ENCODE data around the gene ZNF536. TPM values are rescaled to one million over a fixed set of nuclear protein-coding genes. Genes with fewer than 3 reads are reported as not detected.
"Not testable (repeated sequence)": the region's sequence is repeated elsewhere in the genome, so short reads cannot be mapped to it uniquely, and the experiment has no call there.

The ZNF536 gene
- total RNA-seq, 1 donor, result not detected

DNA sequence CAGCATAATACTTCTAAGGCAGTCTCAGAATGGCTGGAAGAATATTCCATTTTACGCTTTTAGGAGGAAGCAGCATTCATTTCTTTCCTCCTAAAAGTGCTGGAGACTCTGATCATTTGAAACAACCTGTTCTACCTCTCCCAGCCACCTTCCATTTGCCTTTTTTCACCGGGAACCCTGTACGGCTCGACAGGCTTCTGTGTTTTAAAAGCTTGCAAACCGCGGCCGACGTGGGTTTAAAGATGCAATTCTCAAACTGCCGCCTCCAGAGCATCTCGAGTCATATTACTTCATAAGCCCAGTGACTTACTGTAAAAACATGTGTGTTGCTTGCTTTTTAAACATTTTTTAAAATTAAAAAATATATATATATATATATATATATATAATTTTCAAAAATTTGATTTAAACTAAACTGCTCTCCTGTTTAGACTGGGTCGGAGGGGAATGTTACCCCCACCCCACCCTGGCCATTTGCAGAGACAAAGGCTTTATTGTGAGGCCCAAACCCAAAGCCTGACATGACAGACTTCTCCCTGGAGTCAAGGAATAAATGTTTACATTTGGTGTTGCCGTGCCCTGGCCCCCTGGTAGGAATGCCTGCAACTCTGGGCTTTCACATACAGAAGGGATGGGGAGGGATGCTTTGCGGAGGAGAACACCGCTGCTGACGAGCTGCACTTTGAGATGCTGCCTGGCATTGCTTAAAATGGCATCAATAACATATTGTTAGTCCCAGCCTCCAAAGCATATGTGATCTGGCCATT lies 30.4 kb downstream of the ZNF536 start:
- Histone ChIP-seq H3K4me3 (ENCODE audit: low read length) (no peak overlapping the region), H3K27me3 (ENCODE audit: insufficient read depth, low read length) (peaks cover 3% of the 10 kb centered on the region), H3K9me3 (ENCODE audit: low read depth, low read length) (no peaks in the 10 kb centered on the region), H3K4me1 (ENCODE audit: insufficient read depth, low read length) (no peaks in the 10 kb centered on the region)

GRCh38 chr19:30403203-30403985 lies 31.2 kb downstream of the ZNF536 start:
- peaks cover 3% of the 10 kb centered on the region for H3K27me3 ChIP-seq (ENCODE audit: insufficient read depth, low read length)
- H3K4me1 ChIP-seq (ENCODE audit: insufficient read depth, low read length), result no peaks in the 10 kb centered on the region
- H3K9me3 ChIP-seq (ENCODE audit: low read depth, low read length), result no peaks in the 10 kb centered on the region

DNA sequence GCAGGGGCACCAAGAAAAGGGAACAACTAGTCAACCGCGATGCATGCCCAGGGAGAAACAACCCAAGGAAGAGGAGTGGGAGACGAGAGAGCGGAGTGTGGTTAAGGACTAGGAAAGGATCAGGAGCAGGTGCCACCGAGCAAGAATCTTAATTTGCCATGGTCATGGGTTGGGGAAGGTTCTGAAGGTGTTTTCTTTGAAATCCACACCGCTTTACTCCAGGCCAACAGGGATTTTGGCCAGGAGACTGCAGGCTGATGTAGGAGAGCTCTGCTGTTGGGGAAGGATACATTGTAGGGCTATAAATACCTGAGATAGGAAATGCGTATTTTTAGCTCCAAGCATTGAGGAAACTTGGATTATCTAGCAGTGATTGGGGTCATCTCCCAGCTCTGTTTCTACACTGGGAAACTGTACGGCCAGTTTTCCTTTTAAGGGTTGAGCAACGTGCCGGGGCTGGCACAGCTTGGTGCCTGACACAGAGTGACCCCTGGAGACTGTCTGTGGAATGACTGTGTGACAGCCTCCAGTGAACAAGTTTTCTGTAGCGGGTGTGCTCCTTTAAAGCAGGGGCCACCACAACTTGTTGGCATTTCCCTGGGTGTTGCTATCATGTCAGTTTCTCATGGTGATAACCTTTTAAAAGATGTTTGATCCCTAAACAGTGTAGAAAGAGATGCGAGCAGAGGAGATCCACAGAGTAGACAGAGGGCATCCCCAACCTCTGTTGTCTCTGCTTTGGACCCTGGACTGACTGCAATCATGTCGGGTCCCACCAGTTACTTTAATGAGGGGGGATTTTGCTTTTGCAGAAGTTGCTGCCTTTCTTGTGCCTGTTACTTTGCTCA lies 34.3 kb downstream of the ZNF536 start:
- H3K27me3 ChIP-seq (ENCODE audit: insufficient read depth, low read length), result no peaks in the 10 kb centered on the region
- no peaks in the 10 kb centered on the region for H3K9me3 ChIP-seq (ENCODE audit: low read depth, low read length)
- H3K4me3 ChIP-seq (ENCODE audit: low read length), result no peak overlapping the region
- no peaks in the 10 kb centered on the region for H3K4me1 ChIP-seq (ENCODE audit: insufficient read depth, low read length)

More at GRCh38 chr19:30403203-30403985, 31.2 kb downstream of the ZNF536 start:
- H3K4me3 ChIP-seq (ENCODE audit: low read length), result no peak overlapping the region

GRCh38 chr19:30407068-30407709 lies 35.0 kb downstream of the ZNF536 start:
- Histone ChIP-seq H3K4me3 (ENCODE audit: low read length) (no peak overlapping the region), H3K27me3 (ENCODE audit: insufficient read depth, low read length) (no peaks in the 10 kb centered on the region), H3K4me1 (ENCODE audit: insufficient read depth, low read length) (no peaks in the 10 kb centered on the region), H3K9me3 (ENCODE audit: low read depth, low read length) (no peaks in the 10 kb centered on the region)

GRCh38 chr19:30408734-30409301 lies 36.6 kb downstream of the ZNF536 start:
- no peak overlapping the region for H3K4me3 ChIP-seq (ENCODE audit: low read length)
- no peaks in the 10 kb centered on the region for H3K4me1 ChIP-seq (ENCODE audit: insufficient read depth, low read length)
- H3K9me3 ChIP-seq (ENCODE audit: low read depth, low read length), result no peaks in the 10 kb centered on the region
- H3K27me3 ChIP-seq (ENCODE audit: insufficient read depth, low read length), result no peaks in the 10 kb centered on the region

GRCh38 chr19:30411714-30412113 lies 39.5 kb downstream of the ZNF536 start:
- no peaks in the 10 kb centered on the region for H3K4me1 ChIP-seq (ENCODE audit: insufficient read depth, low read length)
- no peak overlapping the region for H3K4me3 ChIP-seq (ENCODE audit: low read length)
- H3K9me3 ChIP-seq (ENCODE audit: low read depth, low read length), result no peaks in the 10 kb centered on the region
- no peaks in the 10 kb centered on the region for H3K27me3 ChIP-seq (ENCODE audit: insufficient read depth, low read length)

GRCh38 chr19:30416375-30416774 lies 44.2 kb downstream of the ZNF536 start:
- no peaks in the 10 kb centered on the region for H3K9me3 ChIP-seq (ENCODE audit: low read depth, low read length)
- H3K4me3 ChIP-seq (ENCODE audit: low read length), result no peak overlapping the region
- H3K4me1 ChIP-seq (ENCODE audit: insufficient read depth, low read length), result no peaks in the 10 kb centered on the region
- no peaks in the 10 kb centered on the region for H3K27me3 ChIP-seq (ENCODE audit: insufficient read depth, low read length)

GRCh38 chr19:30417166-30417565 lies 45.0 kb downstream of the ZNF536 start:
- H3K9me3 ChIP-seq (ENCODE audit: low read depth, low read length); H3K27me3 ChIP-seq (ENCODE audit: insufficient read depth, low read length); H3K4me1 ChIP-seq (ENCODE audit: insufficient read depth, low read length); H3K4me3 ChIP-seq (ENCODE audit: low read length): not testable (repeated sequence)

DNA sequence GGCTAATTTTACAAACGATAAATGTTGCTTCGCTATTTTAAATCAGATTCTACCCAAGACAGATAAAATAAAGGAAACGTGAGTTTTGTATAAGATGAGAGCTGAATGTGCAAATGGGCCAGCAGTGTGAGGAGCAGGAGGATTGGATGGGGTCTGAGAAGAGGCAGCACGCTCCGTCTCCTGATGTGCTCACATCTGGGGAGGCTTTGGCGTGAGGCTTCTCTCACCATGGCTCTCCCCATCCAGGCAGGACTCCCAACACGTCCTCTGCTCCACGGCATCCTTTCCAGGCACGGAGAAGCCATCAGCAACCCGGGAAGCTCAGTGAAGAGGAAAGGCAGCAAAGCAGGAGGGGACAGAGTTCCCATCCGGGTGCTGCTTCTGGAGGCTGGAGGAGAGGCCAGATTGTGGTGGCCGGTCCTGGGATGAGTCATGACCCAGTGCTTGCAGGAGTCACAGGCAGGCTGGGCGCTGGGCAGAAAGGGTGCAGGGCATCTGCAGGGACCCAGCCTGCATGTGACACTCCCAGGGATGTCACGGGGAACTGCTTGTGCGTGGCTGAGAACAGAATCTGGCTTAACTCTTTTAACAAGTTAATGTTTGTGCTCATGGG lies 47.5 kb downstream of the ZNF536 start:
- Histone ChIP-seq H3K4me3 (ENCODE audit: low read length) (no peak overlapping the region), H3K27me3 (ENCODE audit: insufficient read depth, low read length) (no peaks in the 10 kb centered on the region), H3K4me1 (ENCODE audit: insufficient read depth, low read length) (no peaks in the 10 kb centered on the region), H3K9me3 (ENCODE audit: low read depth, low read length) (no peaks in the 10 kb centered on the region)

DNA sequence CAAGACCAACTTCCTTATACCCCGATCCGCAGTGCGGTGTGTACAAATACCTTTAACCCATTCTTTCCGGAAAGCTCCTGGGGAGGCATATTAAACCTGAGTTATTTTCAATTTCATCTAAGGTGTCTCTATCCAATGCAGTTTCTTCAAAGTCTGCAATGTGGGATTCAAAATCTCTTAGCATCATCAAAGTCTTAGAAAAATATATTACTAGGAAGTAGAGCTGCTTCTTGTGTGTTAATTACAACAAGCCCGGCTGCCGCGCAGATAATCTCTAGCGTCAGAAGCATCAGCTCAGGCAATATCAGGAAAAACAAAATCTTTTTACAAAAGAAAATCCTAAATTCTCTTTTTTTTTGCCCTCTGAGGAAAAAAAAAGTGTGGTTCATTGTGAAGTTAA lies 48.1 kb downstream of the ZNF536 start:
- Histone ChIP-seq H3K27me3 (ENCODE audit: insufficient read depth, low read length) (no peaks in the 10 kb centered on the region), H3K4me1 (ENCODE audit: insufficient read depth, low read length) (no peaks in the 10 kb centered on the region), H3K4me3 (ENCODE audit: low read length) (no peak overlapping the region), H3K9me3 (ENCODE audit: low read depth, low read length) (no peaks in the 10 kb centered on the region)

DNA sequence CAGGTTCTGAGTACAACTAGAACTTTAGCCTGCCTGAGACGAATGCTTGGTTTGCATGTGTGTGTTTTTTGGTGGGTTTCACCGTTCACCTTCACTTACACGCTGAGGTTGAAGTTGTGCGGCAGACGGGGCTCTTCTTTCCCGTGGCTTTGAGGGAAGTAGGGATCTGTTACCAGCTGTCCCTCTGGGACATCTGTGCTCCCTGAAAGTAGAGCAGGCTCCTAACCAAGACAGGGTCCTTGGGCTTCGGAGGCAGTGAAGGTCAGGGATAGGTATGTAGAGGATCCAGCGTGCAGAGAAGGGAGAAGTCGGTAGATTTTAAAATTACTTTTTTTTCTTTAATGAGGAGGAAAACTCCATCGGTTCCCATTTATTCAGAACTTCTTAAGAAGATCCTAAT lies 48.7 kb downstream of the ZNF536 start:
- H3K9me3 ChIP-seq (ENCODE audit: low read depth, low read length), result no peaks in the 10 kb centered on the region
- no peaks in the 10 kb centered on the region for H3K4me1 ChIP-seq (ENCODE audit: insufficient read depth, low read length)
- H3K27me3 ChIP-seq (ENCODE audit: insufficient read depth, low read length), result no peaks in the 10 kb centered on the region
- no peak overlapping the region for H3K4me3 ChIP-seq (ENCODE audit: low read length)

GRCh38 chr19:30421571-30421970 lies 49.4 kb downstream of the ZNF536 start:
- Histone ChIP-seq H3K4me1 (ENCODE audit: insufficient read depth, low read length) (no peaks in the 10 kb centered on the region), H3K9me3 (ENCODE audit: low read depth, low read length) (no peaks in the 10 kb centered on the region), H3K4me3 (ENCODE audit: low read length) (no peak overlapping the region), H3K27me3 (ENCODE audit: insufficient read depth, low read length) (no peaks in the 10 kb centered on the region)

DNA sequence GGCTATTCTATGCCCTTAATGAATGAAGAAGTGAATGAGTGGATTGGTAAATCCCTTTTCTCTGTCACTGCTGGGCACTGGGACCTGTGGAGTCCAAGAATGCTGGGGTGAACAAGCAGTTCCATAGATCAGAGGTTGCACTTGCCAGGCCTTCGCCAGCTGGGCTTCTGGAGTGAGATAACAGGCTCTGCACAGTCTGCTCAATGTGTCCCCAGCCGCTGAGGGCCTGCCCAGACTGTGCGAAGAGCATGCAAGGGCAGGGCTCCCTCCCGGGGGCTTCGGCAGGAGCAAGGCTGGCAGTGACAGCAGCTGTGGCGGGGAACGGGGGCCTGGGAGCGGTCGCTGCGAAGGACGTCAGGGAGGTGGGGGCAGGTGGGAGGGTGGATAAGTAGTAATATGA lies 51.3 kb downstream of the ZNF536 start:
- H3K9me3 ChIP-seq (ENCODE audit: low read depth, low read length), result no peaks in the 10 kb centered on the region
- no peak overlapping the region for H3K4me3 ChIP-seq (ENCODE audit: low read length)
- no peaks in the 10 kb centered on the region for H3K4me1 ChIP-seq (ENCODE audit: insufficient read depth, low read length)
- H3K27me3 ChIP-seq (ENCODE audit: insufficient read depth, low read length), result no peaks in the 10 kb centered on the region

Measured in mononuclear cell (primary cell).